Chondrocyte (in vitro differentiated cells): ENCODE data around the gene KANSL2. TPM values are rescaled to one million over a fixed set of nuclear protein-coding genes. Genes with fewer than 3 reads are reported as not detected.
A peak's percentile ranks its signal among the peaks of the same experiment; 100 is the strongest.
"Not testable (repeated sequence)": the region's sequence is repeated elsewhere in the genome, so short reads cannot be mapped to it uniquely, and the experiment has no call there.

Experiments
- DNase-seq: peaks from one replicate; pipeline ENCODE4 v3.0.0; 2021; ENCODE audit warnings: mixed read lengths, low spot score
- H3K27ac Mint-ChIP-seq: one replicate; pipeline ENCODE4 v1.8.0; 2021; ENCODE audit warnings: mild to moderate bottlenecking, moderate library complexity, mixed read lengths; ENCODE audit not compliant: unreplicated experiment
- H3K27me3 Mint-ChIP-seq: 2 replicates; pipeline ENCODE4 v1.8.0; 2021; ENCODE audit warnings: low read depth, mixed read lengths
- H3K36me3 Mint-ChIP-seq: 2 replicates; pipeline ENCODE4 v1.8.0; 2021; ENCODE audit warnings: low read depth, mixed read lengths
- H3K4me1 Mint-ChIP-seq: 2 replicates; pipeline ENCODE4 v1.8.0; 2021; ENCODE audit warnings: low read depth, mild to moderate bottlenecking, mixed read lengths
- H3K4me3 Mint-ChIP-seq: one replicate; pipeline ENCODE4 v1.8.0; 2021; ENCODE audit warnings: mild to moderate bottlenecking, moderate library complexity, mixed read lengths; ENCODE audit not compliant: unreplicated experiment
- H3K9me3 Mint-ChIP-seq: 2 replicates; pipeline ENCODE4 v1.8.0; 2021; ENCODE audit warnings: low read depth, mixed read lengths
- total RNA-seq: library from RNA; stranded (reverse); gene quantifications from 3 replicates; pipeline ENCODE4 v1.2.1, GENCODE V29; 2021
- TF ChIP-seq, protein P1 (sequence below): fragments of 200-600 bp; sonication (generic); IDR thresholded peaks from 2 replicates; pipeline ENCODE4 v1.5.0; 2021; ENCODE audit warnings: antibody characterized with exemption, mild to moderate bottlenecking, moderate library complexity

The KANSL2 gene
- total RNA-seq, 1 donor from 2014 or later: 29.0 TPM

DNA sequence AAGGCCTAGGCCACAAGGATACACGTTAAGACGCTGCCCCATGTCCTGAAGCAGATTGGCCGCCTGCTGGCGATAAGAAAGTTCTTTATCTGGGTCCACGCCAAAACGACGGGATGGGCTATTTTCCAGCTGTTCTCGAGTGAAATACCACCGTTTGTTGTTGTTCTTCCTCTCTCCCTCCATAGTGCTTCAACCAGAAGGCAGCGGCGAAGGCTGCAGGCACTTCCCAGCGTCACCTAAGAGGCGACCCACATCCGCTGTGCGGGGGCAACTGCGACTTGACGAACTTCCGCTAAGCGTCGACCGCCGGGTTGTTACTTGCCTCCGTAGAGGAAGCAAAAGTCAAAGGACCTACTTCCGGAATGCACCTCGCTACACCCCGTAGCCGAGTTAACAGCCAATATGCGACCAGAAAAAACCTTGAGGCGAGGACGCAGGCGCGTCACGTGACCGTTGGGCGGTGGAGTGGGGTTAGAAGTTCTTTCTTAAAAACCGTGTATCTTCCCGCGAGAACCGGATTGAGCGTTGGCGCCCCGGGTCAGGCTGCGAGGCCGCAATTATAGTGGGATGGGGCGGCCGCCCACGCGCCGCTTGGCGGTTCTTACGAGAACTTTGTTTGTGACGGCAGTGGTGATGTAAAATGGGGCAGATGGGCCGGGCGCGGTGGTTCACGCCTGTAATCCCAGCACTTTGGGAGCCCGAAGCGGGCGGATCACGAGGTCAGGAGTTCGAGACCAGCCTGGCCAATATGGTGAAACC is 34.6 kb upstream of the KANSL2 start, which contains the start of gene CCNT1:
Gene CCNT1 (minus strand): TSS at position 215 of the 759 bp plus-strand sequence. CDS start 32 bp downstream, at position 183.
- peaks cover 10% of the 10 kb centered on the region for H3K9me3 Mint-ChIP-seq
- H3K4me1 Mint-ChIP-seq: peaks cover 40% of the 10 kb centered on the region
- peak within 1 kb of the TSS; percentile 93 for H3K4me3 Mint-ChIP-seq
- H3K27ac Mint-ChIP-seq: peak within 1 kb of the TSS; percentile 97
- peaks cover 12% of the 10 kb centered on the region for H3K36me3 Mint-ChIP-seq
- TF ChIP-seq, protein P1, sequence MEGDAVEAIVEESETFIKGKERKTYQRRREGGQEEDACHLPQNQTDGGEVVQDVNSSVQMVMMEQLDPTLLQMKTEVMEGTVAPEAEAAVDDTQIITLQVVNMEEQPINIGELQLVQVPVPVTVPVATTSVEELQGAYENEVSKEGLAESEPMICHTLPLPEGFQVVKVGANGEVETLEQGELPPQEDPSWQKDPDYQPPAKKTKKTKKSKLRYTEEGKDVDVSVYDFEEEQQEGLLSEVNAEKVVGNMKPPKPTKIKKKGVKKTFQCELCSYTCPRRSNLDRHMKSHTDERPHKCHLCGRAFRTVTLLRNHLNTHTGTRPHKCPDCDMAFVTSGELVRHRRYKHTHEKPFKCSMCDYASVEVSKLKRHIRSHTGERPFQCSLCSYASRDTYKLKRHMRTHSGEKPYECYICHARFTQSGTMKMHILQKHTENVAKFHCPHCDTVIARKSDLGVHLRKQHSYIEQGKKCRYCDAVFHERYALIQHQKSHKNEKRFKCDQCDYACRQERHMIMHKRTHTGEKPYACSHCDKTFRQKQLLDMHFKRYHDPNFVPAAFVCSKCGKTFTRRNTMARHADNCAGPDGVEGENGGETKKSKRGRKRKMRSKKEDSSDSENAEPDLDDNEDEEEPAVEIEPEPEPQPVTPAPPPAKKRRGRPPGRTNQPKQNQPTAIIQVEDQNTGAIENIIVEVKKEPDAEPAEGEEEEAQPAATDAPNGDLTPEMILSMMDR: peak; percentile 67
- H3K27me3 Mint-ChIP-seq: no peaks in the 10 kb centered on the region
- DNase-seq: peak; percentile 99

- H3K4me3 Mint-ChIP-seq: peak overlapping the region; percentile 93
- peaks cover 12% of the 10 kb centered on the region for H3K36me3 Mint-ChIP-seq
- H3K4me1 Mint-ChIP-seq: peaks cover 40% of the 10 kb centered on the region
- TF ChIP-seq, protein P1: no peak
- H3K9me3 Mint-ChIP-seq: peaks cover 9% of the 10 kb centered on the region
- no peaks in the 10 kb centered on the region for H3K27me3 Mint-ChIP-seq
- DNase-seq: no peak
- H3K27ac Mint-ChIP-seq: peak overlapping the region; percentile 97
These were observed 34.1 kb upstream of the KANSL2 start for GRCh38 chr12:48716168-48716492.

DNA sequence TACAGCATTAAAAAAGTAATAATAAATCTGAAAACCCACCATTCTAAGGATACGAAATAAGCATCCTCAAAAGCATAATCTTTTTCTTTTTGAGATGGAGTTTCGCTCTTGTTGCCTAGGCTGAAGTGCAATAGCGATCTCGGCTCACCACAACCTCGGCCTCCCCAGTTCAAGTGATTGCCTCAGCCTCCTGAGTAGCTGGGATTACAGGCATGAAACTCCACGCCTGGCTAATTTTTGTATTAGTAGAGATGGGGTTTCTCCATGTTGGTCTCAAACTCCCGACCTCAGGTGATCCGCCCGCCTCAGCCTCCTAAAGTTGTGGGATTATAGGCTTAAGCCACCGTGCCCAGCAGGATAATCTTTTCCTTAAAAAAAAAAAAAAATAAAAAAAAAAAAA is 30.2 kb upstream of the KANSL2 start:
- H3K4me1 Mint-ChIP-seq: peaks cover 37% of the 10 kb centered on the region
- no peaks in the 10 kb centered on the region for H3K27me3 Mint-ChIP-seq
- no peak overlapping the region for H3K27ac Mint-ChIP-seq
- H3K4me3 Mint-ChIP-seq: no peak overlapping the region
- no peak for DNase-seq
- TF ChIP-seq, protein P1: no peak
- peaks cover 7% of the 10 kb centered on the region for H3K36me3 Mint-ChIP-seq
- H3K9me3 Mint-ChIP-seq: no peaks in the 10 kb centered on the region

DNA sequence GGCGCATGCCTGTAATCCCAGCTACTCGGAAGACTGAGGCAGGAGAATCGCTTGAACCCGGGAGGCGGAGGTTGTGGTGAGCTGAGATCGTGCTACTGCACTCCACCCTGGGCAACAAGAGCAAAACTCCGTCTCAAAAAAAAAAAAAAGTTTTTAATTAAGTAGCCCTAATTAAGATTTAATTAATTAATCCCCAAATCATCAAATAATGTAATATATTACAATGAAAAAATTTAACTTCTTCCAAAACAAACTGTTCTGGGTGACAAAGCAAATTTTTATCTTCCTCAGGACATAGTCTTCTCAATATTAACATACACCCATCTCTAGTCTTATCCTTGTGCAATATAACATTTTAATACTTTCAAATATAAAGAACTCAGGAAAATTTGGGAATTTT is 16.8 kb upstream of the KANSL2 start:
- not testable (repeated sequence) for DNase-seq, H3K9me3 Mint-ChIP-seq, H3K27ac Mint-ChIP-seq, H3K27me3 Mint-ChIP-seq, H3K4me3 Mint-ChIP-seq, H3K4me1 Mint-ChIP-seq
- peaks cover 21% of the 10 kb centered on the region for H3K36me3 Mint-ChIP-seq

DNA sequence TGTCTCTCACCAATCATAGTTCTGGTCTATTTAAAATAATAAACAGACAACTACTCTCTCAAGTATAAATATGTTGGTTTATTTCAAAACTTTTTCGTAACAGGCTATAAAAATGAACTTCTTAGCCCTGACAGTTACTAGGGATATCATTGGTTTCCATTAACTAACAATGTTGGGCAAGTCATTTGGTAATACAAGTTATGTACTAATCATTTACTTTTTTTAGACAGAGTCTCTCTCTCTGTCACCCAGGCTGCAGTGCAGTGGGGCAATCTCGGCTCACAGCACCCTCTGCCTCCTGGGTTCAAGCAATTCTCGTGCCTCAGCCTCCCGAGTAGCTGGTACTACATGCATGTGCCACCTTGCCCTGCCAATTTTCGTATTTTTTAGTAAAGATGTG is 14.6 kb upstream of the KANSL2 start:
- Mint-ChIP-seq H3K27ac (no peak overlapping the region), H3K9me3 (no peaks in the 10 kb centered on the region), H3K27me3 (no peaks in the 10 kb centered on the region), H3K4me3 (no peak overlapping the region), H3K36me3 (peaks cover 30% of the 10 kb centered on the region), H3K4me1 (peaks cover 15% of the 10 kb centered on the region)
- DNase-seq: no peak
- TF ChIP-seq, protein P1: no peak

- no peak overlapping the region for H3K4me3 Mint-ChIP-seq
- DNase-seq: no peak
- no peak overlapping the region for H3K27ac Mint-ChIP-seq
- H3K4me1 Mint-ChIP-seq: peaks cover 23% of the 10 kb centered on the region
- H3K27me3 Mint-ChIP-seq: no peaks in the 10 kb centered on the region
- no peaks in the 10 kb centered on the region for H3K9me3 Mint-ChIP-seq
- peaks cover 31% of the 10 kb centered on the region for H3K36me3 Mint-ChIP-seq
- TF ChIP-seq, protein P1: no peak
These were observed 13.8 kb upstream of the KANSL2 start for GRCh38 chr12:48695859-48696258.
